ENCODE data around the gene CTNNBL1.

CTNNBL1 gene

DNA sequence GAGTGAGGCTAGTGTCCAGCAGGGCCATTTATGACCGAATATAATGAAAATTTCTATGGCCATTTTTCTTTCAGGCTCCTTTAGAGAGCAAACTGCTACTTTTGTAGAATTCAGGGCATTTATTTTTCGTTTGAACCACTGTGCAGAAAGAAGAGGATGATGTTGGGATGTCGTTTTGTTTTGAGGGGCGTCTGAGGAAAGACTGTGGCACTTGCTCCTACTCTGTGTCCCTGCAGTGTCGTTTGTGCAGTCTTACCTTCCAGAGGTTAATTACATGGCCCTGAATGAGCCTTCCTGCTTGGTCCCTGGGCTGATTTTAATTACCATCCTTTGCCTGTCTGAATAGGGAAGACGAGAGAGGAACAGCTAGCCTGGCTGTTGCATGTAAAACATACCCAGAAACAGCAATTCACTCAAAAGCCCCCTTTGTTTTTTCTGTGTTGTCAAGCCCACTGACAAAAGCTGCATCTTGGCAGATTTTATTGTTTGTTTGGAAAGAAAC, 65.3 kb downstream of the CTNNBL1 start:
- DNase-seq (ENCODE audit: low read depth), result no peak
- H3K4me3 ChIP-seq (ENCODE audit: control insufficient read depth, low read depth, low read length), result no peak overlapping the region
- TF ChIP-seq, protein P1, sequence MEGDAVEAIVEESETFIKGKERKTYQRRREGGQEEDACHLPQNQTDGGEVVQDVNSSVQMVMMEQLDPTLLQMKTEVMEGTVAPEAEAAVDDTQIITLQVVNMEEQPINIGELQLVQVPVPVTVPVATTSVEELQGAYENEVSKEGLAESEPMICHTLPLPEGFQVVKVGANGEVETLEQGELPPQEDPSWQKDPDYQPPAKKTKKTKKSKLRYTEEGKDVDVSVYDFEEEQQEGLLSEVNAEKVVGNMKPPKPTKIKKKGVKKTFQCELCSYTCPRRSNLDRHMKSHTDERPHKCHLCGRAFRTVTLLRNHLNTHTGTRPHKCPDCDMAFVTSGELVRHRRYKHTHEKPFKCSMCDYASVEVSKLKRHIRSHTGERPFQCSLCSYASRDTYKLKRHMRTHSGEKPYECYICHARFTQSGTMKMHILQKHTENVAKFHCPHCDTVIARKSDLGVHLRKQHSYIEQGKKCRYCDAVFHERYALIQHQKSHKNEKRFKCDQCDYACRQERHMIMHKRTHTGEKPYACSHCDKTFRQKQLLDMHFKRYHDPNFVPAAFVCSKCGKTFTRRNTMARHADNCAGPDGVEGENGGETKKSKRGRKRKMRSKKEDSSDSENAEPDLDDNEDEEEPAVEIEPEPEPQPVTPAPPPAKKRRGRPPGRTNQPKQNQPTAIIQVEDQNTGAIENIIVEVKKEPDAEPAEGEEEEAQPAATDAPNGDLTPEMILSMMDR (conservative IDR thresholded peaks at IDR 0.05; ENCODE audit: control insufficient read depth, insufficient read depth, low read depth, low read length), result no peak

DNA sequence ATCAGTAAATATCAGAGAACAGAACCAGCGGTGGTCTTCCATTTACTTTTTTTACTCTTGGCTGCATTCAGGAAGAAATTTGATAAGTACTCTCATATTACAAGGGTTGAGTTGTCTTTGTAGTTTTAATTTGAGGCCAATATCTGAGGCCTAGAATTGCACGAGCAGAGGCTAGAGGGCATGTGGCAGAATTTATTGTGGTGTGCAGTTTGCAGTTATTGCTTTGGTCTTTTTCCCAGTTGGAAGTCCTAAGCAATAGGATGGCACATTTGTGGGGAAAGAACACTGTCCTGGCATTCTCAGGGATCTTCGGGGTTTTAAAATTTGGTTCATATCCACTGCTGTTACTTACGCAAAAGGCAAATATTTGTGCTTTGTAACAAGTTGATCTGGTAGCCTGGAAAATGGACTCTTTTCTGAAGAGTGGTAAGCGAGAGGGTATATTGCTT, 66.0 kb downstream of the CTNNBL1 start:
- H3K4me3 ChIP-seq (ENCODE audit: control insufficient read depth, low read depth, low read length), result no peak overlapping the region
- no peak for DNase-seq (ENCODE audit: low read depth)
- TF ChIP-seq, protein P1 (conservative IDR thresholded peaks at IDR 0.05; ENCODE audit: control insufficient read depth, insufficient read depth, low read depth, low read length), result no peak

DNA sequence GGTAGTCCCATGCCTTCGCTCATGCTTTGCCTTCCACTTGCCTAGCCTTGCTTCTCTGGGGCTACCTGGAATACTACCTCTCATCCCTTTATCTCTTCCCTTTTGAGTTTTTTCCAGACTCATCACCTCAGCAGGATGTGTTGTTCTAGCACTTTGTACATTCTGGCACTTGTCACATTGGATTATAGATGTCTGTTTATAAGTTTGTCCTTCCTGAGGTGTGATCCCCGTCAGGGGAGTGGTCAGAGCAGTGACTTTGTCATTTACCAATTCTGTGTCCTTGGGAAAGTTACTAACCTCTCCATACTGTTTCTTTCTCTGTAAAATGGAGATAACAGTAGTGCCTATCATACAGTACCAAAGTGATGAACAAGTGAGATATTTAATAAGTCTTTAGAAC, 66.5 kb downstream of the CTNNBL1 start:
- no peak overlapping the region for H3K4me3 ChIP-seq (ENCODE audit: control insufficient read depth, low read depth, low read length)
- no peak for DNase-seq (ENCODE audit: low read depth)
- TF ChIP-seq, protein P1 (conservative IDR thresholded peaks at IDR 0.05; ENCODE audit: control insufficient read depth, insufficient read depth, low read depth, low read length), result no peak

DNA sequence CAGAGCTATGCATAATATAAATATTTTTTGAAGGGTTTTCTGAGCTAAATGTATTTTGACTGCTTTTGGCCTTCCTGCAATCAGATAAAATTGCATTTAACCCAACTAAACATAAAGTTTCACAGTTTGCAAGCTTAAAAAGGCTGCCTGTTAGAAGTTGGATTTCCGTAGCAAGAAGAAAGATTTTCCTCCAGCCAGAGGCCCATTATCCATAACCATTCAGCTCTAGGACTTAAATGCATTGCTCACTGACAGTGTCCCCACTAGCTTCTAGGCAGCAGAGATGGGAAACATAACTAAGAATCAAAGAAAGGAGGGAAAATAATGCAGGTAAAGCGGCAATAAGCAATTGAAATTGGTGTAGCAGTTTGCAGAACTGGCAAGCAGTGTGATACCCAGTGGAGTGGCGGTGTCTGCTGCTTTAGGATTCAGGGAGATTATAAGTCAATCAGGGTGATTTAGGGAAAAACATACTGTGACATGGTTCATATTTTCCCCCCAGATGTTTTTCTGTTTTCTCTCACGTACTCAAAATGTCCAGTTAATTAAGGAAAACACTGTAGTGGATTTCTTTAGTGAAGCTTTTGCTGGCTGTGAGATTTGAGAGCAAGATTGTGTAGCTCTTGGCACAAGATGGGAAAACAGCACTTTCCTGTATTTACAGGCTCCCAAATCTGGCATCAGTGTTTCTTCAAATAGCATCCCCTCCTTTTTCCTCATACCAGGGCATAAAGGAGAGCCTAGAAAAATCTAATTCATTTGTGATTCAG, 69.1 kb downstream of the CTNNBL1 start:
- DNase-seq (ENCODE audit: low read depth), result no peak
- TF ChIP-seq, protein P1 (conservative IDR thresholded peaks at IDR 0.05; ENCODE audit: control insufficient read depth, insufficient read depth, low read depth, low read length), result no peak

DNA sequence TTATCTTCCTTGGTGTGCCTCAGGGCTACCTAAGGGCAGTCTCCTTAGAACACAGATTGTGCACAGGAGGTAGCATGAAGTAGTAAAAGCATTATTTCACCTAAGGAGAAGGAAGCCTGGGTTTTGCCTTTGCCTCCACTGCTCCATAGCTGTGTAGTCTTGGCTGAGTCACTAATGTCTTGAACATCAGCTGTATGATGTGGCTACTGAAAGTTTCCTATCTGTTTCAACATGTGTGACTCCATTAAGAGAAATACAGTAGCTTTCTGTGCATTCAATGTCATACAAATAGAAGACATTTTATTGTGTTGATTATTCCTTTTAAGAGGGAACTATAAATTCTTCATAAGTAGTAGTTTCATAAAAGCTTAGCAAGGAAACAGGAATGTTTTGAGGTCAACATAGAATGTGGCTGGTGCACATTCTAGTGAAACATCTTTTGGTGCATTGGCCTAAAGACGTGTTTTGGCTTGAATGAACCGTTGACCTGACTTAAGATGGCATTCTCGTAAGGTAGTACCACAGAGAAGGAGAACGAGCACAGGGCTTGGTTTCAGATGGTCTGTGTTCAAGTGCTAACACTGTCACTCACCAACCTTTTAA, 70.6 kb downstream of the CTNNBL1 start:
- no peak for DNase-seq (ENCODE audit: low read depth)
- TF ChIP-seq, protein P1 (conservative IDR thresholded peaks at IDR 0.05; ENCODE audit: control insufficient read depth, insufficient read depth, low read depth, low read length), result no peak

More for the DNA sequence above, 69.1 kb downstream of the CTNNBL1 start:
- no peak overlapping the region for H3K4me3 ChIP-seq (ENCODE audit: control insufficient read depth, low read depth, low read length)

DNA sequence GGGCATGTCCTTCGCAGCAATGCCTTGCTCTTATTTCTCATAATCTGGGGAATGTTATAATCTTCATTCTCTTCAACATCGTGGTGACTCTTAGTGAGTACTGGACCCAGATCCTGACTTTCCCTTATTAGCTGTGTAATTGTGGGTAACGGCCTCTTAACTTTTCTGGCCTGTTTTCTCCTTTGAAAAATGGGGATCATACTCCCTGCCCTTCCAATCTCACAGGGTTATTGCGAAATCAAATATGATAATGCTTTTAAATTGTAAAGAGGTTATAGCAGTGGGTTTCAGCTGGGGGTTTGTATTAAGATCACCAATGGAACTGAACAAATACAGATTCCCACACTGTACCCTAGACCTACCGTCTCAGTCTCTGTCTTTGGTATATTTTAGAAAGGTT, 77.1 kb downstream of the CTNNBL1 start:
- DNase-seq (ENCODE audit: low read depth), result no peak

More for the DNA sequence above, 70.6 kb downstream of the CTNNBL1 start:
- H3K4me3 ChIP-seq (ENCODE audit: control insufficient read depth, low read depth, low read length), result no peak overlapping the region

More for the DNA sequence above, 77.1 kb downstream of the CTNNBL1 start:
- no peak overlapping the region for H3K4me3 ChIP-seq (ENCODE audit: control insufficient read depth, low read depth, low read length)
- TF ChIP-seq, protein P1 (conservative IDR thresholded peaks at IDR 0.05; ENCODE audit: control insufficient read depth, insufficient read depth, low read depth, low read length), result no peak

Measured in fibroblast of mammary gland (primary cell).